ENCODE measurements around the gene CYP39A1.

DNA sequence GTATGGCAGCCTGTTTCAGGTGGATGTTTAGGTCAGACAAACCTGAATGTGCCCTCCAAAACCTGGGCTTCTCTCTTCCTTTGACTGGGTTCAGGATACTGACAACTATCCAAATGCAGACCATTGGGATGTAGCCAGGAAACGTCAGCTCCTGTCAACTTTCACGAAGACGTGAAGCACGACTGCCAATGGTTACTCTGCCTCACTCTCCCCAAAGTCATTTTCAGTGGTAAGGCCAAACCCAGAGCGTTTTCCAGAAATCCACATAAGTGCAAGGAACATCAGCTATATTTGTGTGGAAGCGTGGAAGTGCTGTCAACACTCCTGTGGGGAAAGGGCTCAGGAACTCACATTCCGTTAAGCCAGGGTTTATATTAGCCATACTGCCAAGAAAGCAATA lies 141.3 kb downstream of the CYP39A1 start:
- TF ChIP-seq, protein P1, sequence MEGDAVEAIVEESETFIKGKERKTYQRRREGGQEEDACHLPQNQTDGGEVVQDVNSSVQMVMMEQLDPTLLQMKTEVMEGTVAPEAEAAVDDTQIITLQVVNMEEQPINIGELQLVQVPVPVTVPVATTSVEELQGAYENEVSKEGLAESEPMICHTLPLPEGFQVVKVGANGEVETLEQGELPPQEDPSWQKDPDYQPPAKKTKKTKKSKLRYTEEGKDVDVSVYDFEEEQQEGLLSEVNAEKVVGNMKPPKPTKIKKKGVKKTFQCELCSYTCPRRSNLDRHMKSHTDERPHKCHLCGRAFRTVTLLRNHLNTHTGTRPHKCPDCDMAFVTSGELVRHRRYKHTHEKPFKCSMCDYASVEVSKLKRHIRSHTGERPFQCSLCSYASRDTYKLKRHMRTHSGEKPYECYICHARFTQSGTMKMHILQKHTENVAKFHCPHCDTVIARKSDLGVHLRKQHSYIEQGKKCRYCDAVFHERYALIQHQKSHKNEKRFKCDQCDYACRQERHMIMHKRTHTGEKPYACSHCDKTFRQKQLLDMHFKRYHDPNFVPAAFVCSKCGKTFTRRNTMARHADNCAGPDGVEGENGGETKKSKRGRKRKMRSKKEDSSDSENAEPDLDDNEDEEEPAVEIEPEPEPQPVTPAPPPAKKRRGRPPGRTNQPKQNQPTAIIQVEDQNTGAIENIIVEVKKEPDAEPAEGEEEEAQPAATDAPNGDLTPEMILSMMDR (IDR thresholded peaks at IDR 0.05; ENCODE audit: low read depth, low read length, poor library complexity, severe bottlenecking) = no peak
- TF ChIP-seq EZH2phosphoT487 (IDR thresholded peaks at IDR 0.05; ENCODE audit: borderline replicate concordance, low read length) = no peak

Measured in DOHH2 (cell line).